ENCODE results near the gene PPP1R7.

DNA sequence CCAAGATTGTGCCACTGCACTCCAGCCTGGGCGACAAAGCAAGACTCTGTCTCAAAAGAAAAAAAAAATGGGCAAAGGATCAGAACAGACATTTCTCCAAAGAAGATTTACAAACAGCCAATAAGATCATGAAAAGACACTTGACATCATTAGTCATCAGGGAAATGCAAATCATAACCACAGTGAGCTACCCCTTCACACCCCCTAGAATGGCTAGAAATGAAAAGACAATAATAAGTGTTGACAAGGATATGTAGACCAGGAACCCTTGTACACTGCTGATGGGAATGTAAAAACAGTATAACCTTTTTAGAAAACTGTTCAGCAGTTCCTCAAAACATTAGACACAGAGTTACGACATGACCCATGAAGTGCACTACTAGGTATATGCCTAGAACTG is 29.8 kb upstream of the PPP1R7 start:
- TF ChIP-seq CTCF (IDR thresholded peaks at IDR 0.05): no peak
- TF ChIP-seq EZH2 (IDR thresholded peaks at IDR 0.05): no peak

Data from neural progenitor cell (in vitro differentiated cells).